ENCODE results near the gene CAPN1.

- TF ChIP-seq, protein P1, sequence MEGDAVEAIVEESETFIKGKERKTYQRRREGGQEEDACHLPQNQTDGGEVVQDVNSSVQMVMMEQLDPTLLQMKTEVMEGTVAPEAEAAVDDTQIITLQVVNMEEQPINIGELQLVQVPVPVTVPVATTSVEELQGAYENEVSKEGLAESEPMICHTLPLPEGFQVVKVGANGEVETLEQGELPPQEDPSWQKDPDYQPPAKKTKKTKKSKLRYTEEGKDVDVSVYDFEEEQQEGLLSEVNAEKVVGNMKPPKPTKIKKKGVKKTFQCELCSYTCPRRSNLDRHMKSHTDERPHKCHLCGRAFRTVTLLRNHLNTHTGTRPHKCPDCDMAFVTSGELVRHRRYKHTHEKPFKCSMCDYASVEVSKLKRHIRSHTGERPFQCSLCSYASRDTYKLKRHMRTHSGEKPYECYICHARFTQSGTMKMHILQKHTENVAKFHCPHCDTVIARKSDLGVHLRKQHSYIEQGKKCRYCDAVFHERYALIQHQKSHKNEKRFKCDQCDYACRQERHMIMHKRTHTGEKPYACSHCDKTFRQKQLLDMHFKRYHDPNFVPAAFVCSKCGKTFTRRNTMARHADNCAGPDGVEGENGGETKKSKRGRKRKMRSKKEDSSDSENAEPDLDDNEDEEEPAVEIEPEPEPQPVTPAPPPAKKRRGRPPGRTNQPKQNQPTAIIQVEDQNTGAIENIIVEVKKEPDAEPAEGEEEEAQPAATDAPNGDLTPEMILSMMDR (IDR thresholded peaks at IDR 0.05; ENCODE audit: low read length), result peak; percentile 73
- TF ChIP-seq EZH2 (optimal IDR thresholded peaks at IDR 0.05; ENCODE audit: low read depth, low read length), result no peak
These were observed 705 bp upstream of the CAPN1 start for GRCh38 chr11:65180877-65181568.

Measured in MM.1S (cell line).